Subcutaneous abdominal adipose tissue (tissue), 5 donors: ENCODE results near the gene BUD23.

Experiments used
- H3K27ac ChIP-seq: one replicate; pipeline ENCODE4 v1.7.0; 2013; ENCODE audit warnings: low read depth, mild to moderate bottlenecking, inconsistent platforms, low read length, moderate library complexity
- H3K27me3 ChIP-seq, 5 donors: one replicate each; pipeline ENCODE4 v1.7.0; 2013; ENCODE audit warnings: low read length in 5 of 5, inconsistent platforms in 1 of 5; ENCODE audit not compliant: control insufficient read depth in 5 of 5, insufficient read depth in 4 of 5
- H3K36me3 ChIP-seq, 5 donors: one replicate each; pipeline ENCODE4 v1.7.0; 2013; ENCODE audit warnings: low read length in 5 of 5; ENCODE audit not compliant: control insufficient read depth in 5 of 5, insufficient read depth in 5 of 5
- H3K4me1 ChIP-seq, 5 donors: one replicate each; pipeline ENCODE4 v1.7.0; 2013; ENCODE audit warnings: low read length in 5 of 5, mild to moderate bottlenecking in 3 of 5, moderate library complexity in 1 of 5; ENCODE audit not compliant: control insufficient read depth in 5 of 5, insufficient read depth in 5 of 5
- H3K4me3 ChIP-seq, 5 donors: one replicate each; pipeline ENCODE4 v1.7.0; 2013; ENCODE audit warnings: low read length in 5 of 5, low read depth in 1 of 5
- H3K9ac ChIP-seq, 5 donors: one replicate each; pipeline ENCODE4 v1.7.0; 2013; ENCODE audit warnings: low read length in 5 of 5, mild to moderate bottlenecking in 4 of 5, moderate library complexity in 3 of 5
- H3K9me3 ChIP-seq, 5 donors: one replicate each; pipeline ENCODE4 v1.7.0; 2013; ENCODE audit warnings: low read length in 5 of 5; ENCODE audit not compliant: control insufficient read depth in 5 of 5
- donor health status: healthy.
- donor health status: healthy.
- donor health status: healthy.
- donor health status: healthy.
- donor health status: healthy.

Gene BUD23

DNA sequence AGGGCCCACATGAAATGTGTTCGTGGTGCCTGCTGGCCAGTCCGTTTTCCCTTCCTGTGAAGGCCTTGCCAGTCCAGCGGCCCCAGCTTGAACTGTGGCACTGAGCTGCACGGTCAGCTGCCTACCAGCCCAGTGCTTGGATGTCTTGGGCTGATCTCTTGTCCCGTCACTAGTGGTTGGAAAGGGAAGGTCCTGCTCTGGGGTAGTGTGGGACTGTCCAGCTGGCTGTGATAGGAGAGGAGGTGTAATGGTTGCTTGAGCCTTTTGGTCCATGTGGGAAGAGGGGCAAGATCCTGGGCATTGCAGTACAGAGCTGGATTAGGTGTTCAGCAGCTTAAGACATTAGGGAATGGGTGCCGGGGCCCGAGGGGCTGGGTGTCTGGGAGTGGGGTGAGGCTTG, 15.0 kb downstream of the BUD23 start:
- Histone ChIP-seq H3K4me3 (no peak overlapping the region), H3K9ac (no peak overlapping the region), H3K4me1 (no peaks in the 10 kb centered on the region), H3K36me3 (peaks cover 3 to 76% (median 74%) of the 10 kb centered on the region in 5 donors), H3K27ac (no peak overlapping the region), H3K27me3 (no peaks in the 10 kb centered on the region), H3K9me3 (no peaks in the 10 kb centered on the region)

- Histone ChIP-seq H3K27me3 (no peaks in the 10 kb centered on the region), H3K9ac (no peak overlapping the region), H3K27ac (no peak overlapping the region), H3K4me1 (peaks cover 0 to 5% (median 2%) of the 10 kb centered on the region in 5 donors), H3K36me3 (peaks cover 3 to 69% (median 63%) of the 10 kb centered on the region in 5 donors), H3K9me3 (no peaks in the 10 kb centered on the region), H3K4me3 (no peak overlapping the region)
Measured at GRCh38 chr7:73699370-73700068, 16.1 kb downstream of the BUD23 start.

- Histone ChIP-seq H3K27ac (no peak overlapping the region), H3K9ac (no peak overlapping the region), H3K4me1 (peaks cover 0 to 5% (median 2%) of the 10 kb centered on the region in 5 donors), H3K4me3 (no peak overlapping the region), H3K9me3 (no peaks in the 10 kb centered on the region), H3K36me3 (peaks cover 3 to 64% (median 58%) of the 10 kb centered on the region in 5 donors), H3K27me3 (no peaks in the 10 kb centered on the region)
Measured at GRCh38 chr7:73700069-73700423, 16.6 kb downstream of the BUD23 start.

DNA sequence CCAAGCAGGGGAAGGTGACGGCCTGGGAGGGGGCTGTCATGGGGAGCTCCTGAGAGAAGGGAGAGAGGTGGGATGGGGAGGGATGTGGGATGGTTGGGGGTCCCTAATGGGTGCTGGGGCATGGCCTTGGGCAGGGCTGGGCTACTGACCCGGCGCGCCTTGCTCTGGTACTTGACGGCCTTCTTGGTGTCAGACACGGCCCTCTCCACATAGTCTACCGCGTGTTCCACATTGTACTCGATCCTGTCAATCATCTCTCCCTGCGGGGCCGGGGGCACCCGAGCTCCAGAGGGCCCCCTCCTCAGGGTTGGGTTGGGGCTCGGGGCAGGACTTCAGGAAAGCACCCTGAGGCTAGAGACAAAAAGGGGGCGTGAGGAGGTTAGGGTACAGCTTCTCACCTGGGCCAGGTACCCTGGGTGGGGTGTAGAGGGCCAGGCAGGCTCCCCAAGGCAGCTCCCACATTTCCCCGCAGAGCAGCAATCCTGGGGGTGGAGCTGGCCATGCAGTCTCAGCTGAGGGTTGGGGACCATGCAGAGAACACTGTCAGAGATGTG, 17.3 kb downstream of the BUD23 start:
- no peaks in the 10 kb centered on the region for H3K9me3 ChIP-seq
- no peak overlapping the region for H3K9ac ChIP-seq
- H3K27ac ChIP-seq, result no peak overlapping the region
- no peak overlapping the region for H3K4me3 ChIP-seq
- no peaks in the 10 kb centered on the region for H3K27me3 ChIP-seq
- peaks cover 2 to 58% (median 53%) of the 10 kb centered on the region in 5 donors for H3K36me3 ChIP-seq
- peaks cover 0 to 5% (median 2%) of the 10 kb centered on the region in 5 donors for H3K4me1 ChIP-seq

GRCh38 chr7:73701357-73701995, 18.1 kb downstream of the BUD23 start:
- Histone ChIP-seq H3K27ac (no peak overlapping the region), H3K9ac (no peak overlapping the region), H3K4me1 (peaks cover 0 to 5% (median 2%) of the 10 kb centered on the region in 5 donors), H3K9me3 (no peaks in the 10 kb centered on the region), H3K36me3 (peaks cover 0 to 50% (median 45%) of the 10 kb centered on the region in 5 donors), H3K27me3 (no peaks in the 10 kb centered on the region), H3K4me3 (no peak overlapping the region)

GRCh38 chr7:73702226-73702625, 18.8 kb downstream of the BUD23 start:
- Histone ChIP-seq H3K9me3 (no peaks in the 10 kb centered on the region), H3K36me3 (peaks cover 0 to 42% (median 37%) of the 10 kb centered on the region in 5 donors), H3K4me3 (no peak overlapping the region), H3K27ac (no peak overlapping the region), H3K27me3 (no peaks in the 10 kb centered on the region), H3K4me1 (peaks cover 0 to 6% (median 2%) of the 10 kb centered on the region in 5 donors), H3K9ac (no peak overlapping the region)

DNA sequence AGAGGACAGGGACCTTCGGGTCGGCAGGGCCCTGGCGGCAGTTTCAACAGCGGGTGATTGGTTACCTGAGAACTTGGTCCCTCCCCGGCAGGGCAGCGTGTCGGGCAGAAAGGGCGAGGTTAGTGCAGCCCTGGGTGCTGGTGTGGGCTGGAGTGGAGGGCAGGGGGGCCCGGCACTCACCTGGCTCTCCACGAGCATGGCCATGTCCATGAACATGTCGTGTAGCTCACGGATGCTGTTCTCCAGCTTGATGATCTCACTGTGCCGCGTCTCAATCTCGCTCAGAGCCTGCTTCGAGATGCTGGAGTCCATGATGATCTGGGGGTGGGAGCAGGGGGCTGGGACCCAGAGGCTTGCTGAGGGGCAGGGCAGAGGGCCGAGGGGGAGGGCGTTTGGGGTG, 19.3 kb downstream of the BUD23 start:
- no peak overlapping the region for H3K4me3 ChIP-seq
- no peaks in the 10 kb centered on the region for H3K27me3 ChIP-seq
- H3K36me3 ChIP-seq, result peaks cover 0 to 38% (median 33%) of the 10 kb centered on the region in 5 donors
- no peak overlapping the region for H3K27ac ChIP-seq
- no peaks in the 10 kb centered on the region for H3K9me3 ChIP-seq
- H3K4me1 ChIP-seq, result peaks cover 0 to 9% (median 2%) of the 10 kb centered on the region in 5 donors
- no peak overlapping the region for H3K9ac ChIP-seq

DNA sequence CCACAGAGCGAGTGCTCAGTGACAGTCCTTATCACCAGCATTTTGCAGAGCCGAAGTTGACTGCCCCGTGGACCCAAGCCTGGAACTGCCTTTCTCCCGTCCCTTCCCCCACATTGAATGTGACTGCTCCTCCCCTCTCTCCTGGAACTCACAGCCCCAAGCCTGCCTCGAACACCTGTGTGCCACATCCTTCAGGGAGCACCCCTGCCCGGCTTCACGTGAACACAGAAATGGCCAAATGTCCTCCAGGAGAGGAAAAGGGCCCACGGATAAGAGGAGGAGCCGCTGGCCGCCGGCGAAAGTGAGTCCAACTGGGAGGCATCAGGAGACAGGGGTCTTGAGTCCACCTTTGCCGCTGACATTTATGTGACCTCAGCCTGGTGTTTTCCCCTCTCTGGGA, 19.8 kb downstream of the BUD23 start:
- Histone ChIP-seq H3K4me3 (no peak overlapping the region), H3K27ac (no peak overlapping the region), H3K27me3 (no peaks in the 10 kb centered on the region), H3K9me3 (no peaks in the 10 kb centered on the region), H3K4me1 (peaks cover 0 to 9% (median 2%) of the 10 kb centered on the region in 5 donors), H3K36me3 (peaks cover 0 to 35% (median 29%) of the 10 kb centered on the region in 5 donors), H3K9ac (no peak overlapping the region)

DNA sequence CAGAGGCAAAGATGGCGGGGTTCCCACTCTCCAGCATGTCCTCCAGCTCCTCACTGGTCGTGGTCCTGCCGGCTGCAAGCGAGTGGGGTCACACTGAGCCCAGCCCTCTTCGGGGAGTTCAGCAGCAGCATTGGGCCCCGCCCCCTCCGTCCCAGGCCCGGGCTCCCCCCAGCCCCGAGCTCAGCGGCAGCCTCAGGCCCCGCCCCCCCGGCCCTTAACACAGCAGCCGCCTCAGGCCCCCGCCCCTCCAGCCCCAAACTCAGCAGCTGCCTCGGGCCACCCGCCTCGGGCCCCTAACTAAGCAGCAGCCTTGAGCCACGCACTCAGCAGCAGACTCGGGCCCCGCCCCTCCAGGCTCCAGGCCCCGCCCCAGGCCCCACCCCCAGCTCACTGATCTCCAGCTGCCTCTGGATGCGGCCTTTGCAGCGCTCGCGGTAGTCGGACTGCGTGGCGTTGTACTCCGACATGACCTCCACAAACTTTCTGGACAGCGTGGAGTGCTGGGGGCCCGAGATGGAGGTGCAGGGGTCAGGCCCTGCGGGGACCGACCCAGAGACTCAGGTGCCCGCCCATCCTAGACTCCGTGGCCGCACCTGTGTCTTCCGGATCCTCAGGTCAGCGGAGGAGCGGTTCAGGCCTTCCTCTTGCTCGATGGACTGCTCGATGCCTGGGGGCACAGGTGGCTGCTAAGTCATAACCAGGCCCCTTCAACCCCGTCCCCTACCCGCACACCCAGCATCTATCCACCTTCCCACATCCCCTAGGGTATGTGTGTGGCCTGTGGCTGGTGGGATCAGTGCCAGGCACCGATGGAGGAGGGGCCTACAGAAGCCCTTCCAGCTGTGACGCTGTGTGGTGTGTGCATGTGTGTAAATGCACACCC, 20.6 kb downstream of the BUD23 start:
- Histone ChIP-seq H3K9me3 (no peaks in the 10 kb centered on the region), H3K4me1 (peaks cover 0 to 9% (median 2%) of the 10 kb centered on the region in 5 donors), H3K4me3 (no peak overlapping the region), H3K27ac (no peak overlapping the region), H3K36me3 (peaks cover 0 to 29% (median 21%) of the 10 kb centered on the region in 5 donors), H3K27me3 (no peaks in the 10 kb centered on the region), H3K9ac (no peak overlapping the region)
